RWPE1 (cell line): ENCODE results near the gene UFSP1.
"Not testable (repeated sequence)": the region's sequence is repeated elsewhere in the genome, so short reads cannot be mapped to it uniquely, and the experiment has no call there.

Experiments used
- CTCF ChIA-PET: fragments of 350-600 bp; sonication (Branson Sonifier 250); formaldehyde crosslinking; extraction: SDS; loops from one replicate; lab custom pipeline; 2021; lab: Yijun Ruan, JAX
- POLR2A ChIA-PET: fragments of 400-600 bp; formaldehyde crosslinking; extraction: SDS; loops from one replicate; lab custom pipeline; 2020; ENCODE audit warnings: antibody characterized with exemption; ENCODE audit not compliant: low non-redundant PET; lab: Yijun Ruan, JAX
- DNase-seq: peaks from one replicate; pipeline ENCODE4 v3.0.0; 2012; ENCODE audit warnings: low spot score
- H3K27ac ChIP-seq: fragments of 450-650 bp; 2 replicates; pipeline ENCODE4 v1.5.1; 2017
- CTCF ChIP-seq: fragments of 450-650 bp; conservative IDR thresholded peaks from 2 replicates; pipeline ENCODE4 v1.5.1; 2017; ENCODE audit warnings: low read depth, mild to moderate bottlenecking

Gene UFSP1

DNA sequence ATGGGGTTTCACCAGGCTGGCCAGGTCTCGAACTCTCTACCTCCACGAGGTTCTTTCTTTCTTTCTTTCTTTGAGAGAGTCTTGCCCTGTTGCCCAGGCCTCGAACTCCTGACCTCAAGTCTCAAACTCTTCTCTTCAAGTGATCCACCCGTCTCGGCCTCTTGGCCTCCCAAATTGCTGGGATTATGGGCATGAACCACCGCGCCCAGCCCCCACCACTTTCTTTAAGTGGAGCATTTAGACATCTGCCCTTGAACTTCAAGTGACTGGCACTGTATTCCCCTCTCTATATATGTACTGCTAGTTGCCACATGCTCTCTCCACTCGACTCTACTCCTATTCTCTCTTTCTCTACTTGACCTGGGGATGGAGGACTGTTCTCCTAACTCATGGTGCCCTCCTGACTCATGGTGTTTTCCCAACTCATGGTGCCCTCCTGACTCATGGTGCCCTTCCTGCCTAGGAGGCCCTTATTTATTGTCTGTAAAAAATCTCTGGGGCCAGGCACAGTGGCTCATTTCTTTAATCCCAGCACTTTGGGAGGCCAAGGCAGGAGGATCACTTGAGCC is 25.4 kb upstream of the UFSP1 start:
- CTCF ChIA-PET = no interaction called here
- POLR2A ChIA-PET = no interaction called here
- no peak for TF ChIP-seq CTCF
- DNase-seq = no peak
- H3K27ac ChIP-seq = no peak overlapping the region

DNA sequence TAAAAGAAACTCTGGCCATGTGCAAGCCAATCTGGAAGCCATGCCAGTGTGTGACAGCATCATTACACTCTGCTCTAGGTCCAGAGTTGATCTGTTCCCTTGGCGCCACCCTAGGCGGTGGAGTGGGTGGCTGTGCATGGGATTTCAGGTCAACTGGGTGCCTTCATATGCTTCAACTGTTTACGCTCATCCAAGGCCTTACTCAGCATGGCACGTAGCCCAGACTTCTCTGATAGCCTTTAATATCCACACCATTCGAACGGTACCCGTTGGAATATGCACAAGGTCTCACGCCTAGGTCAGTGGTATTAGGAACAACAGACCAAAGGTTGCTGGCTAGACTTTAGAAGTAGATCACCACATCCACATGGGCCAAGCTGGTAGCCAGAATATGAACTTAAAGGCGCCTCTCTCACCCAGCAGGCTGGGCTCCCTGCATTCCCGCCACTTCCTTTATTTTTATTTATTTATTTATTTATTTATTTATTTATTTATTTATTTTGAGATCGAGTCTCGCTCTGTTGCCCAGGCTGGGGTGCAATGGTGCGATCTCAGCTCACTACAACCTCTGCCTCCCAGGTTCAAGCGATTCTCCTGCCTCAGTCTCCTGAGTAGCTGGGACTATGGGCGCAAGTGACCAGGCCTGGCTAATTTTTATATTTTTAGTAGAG is 24.8 kb upstream of the UFSP1 start:
- H3K27ac ChIP-seq = no peak overlapping the region
- POLR2A ChIA-PET = no interaction called here
- CTCF ChIA-PET = no interaction called here
- no peak for TF ChIP-seq CTCF
- DNase-seq = no peak

GRCh38 chr7:100911484-100911883 is 22.0 kb upstream of the UFSP1 start:
- no peak for DNase-seq
- ChIA-PET CTCF (no interaction called here), POLR2A (no interaction called here)
- H3K27ac ChIP-seq = no peak overlapping the region
- TF ChIP-seq CTCF = no peak

- ChIA-PET CTCF (interaction anchor here (0.6 kb wide), 1 partner anchor 15 kb away, joined by 3 read pairs; the partner anchor contains the start of gene ACHE), POLR2A (interaction anchor here (0.6 kb wide), 1 partner anchor 67 kb away, joined by 3 read pairs; no protein-coding TSS in a partner anchor)
- not testable (repeated sequence) for DNase-seq, H3K27ac ChIP-seq
Observed at GRCh38 chr7:100910443-100910842, 20.9 kb upstream of the UFSP1 start.

GRCh38 chr7:100908512-100908911 is 19.0 kb upstream of the UFSP1 start:
- TF ChIP-seq CTCF = no peak
- POLR2A ChIA-PET = no interaction called here
- no peak overlapping the region for H3K27ac ChIP-seq
- no peak for DNase-seq
- CTCF ChIA-PET = no interaction called here

- CTCF ChIA-PET = interaction anchor here (3.4 kb wide), 1 partner anchor 156 kb away, joined by 17 read pairs; no protein-coding TSS in a partner anchor
- DNase-seq = no peak
- POLR2A ChIA-PET = no interaction called here
- no peak overlapping the region for H3K27ac ChIP-seq
- no peak for TF ChIP-seq CTCF
Observed at GRCh38 chr7:100902638-100903037, 13.1 kb upstream of the UFSP1 start.

GRCh38 chr7:100901921-100902332 is 12.4 kb upstream of the UFSP1 start:
- H3K27ac ChIP-seq = no peak overlapping the region
- ChIA-PET CTCF (interaction anchor here (0.6 to 3.4 kb wide), 2 partner anchors 35 to 157 kb away, joined by 3 to 17 read pairs; no protein-coding TSS in a partner anchor), POLR2A (no interaction called here)
- no peak for TF ChIP-seq CTCF
- DNase-seq = no peak
